ENCODE measurements around the gene CCNY.

DNA sequence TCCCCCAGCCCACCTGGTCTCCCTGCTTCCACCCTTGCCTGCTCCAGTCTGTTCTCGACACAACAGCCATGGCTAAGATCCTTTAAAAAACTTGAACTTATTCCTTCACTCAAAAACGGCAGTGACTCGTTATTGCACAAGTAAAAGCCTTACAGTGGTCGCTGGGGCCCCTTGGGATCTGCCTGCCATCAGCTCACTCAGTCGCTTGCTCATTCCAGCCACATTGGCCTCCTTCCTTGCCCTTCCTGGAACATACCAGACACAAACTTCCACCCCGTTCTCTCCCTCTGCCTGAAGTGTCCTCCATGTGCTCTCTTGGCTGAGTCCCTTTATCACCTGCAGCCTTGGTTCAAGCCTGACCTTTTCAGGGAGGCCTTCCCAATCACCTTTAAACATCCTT lies 4.7 kb downstream of the CCNY start:
- TF ChIP-seq, protein P1, sequence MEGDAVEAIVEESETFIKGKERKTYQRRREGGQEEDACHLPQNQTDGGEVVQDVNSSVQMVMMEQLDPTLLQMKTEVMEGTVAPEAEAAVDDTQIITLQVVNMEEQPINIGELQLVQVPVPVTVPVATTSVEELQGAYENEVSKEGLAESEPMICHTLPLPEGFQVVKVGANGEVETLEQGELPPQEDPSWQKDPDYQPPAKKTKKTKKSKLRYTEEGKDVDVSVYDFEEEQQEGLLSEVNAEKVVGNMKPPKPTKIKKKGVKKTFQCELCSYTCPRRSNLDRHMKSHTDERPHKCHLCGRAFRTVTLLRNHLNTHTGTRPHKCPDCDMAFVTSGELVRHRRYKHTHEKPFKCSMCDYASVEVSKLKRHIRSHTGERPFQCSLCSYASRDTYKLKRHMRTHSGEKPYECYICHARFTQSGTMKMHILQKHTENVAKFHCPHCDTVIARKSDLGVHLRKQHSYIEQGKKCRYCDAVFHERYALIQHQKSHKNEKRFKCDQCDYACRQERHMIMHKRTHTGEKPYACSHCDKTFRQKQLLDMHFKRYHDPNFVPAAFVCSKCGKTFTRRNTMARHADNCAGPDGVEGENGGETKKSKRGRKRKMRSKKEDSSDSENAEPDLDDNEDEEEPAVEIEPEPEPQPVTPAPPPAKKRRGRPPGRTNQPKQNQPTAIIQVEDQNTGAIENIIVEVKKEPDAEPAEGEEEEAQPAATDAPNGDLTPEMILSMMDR (conservative IDR thresholded peaks at IDR 0.05 in 1 of 2, IDR thresholded peaks at IDR 0.05 in 1 of 2; ENCODE audit: extremely low read depth in 1 of 2, insufficient read depth in 1 of 2, low read depth in 1 of 2, low read length in 2 of 2), result no peak
- no peak for TF ChIP-seq EZH2 (IDR thresholded peaks at IDR 0.05; ENCODE audit: borderline replicate concordance, low read length)

Data from mammary epithelial cell (primary cell).